ENCODE data around the gene MACROD1.

DNA sequence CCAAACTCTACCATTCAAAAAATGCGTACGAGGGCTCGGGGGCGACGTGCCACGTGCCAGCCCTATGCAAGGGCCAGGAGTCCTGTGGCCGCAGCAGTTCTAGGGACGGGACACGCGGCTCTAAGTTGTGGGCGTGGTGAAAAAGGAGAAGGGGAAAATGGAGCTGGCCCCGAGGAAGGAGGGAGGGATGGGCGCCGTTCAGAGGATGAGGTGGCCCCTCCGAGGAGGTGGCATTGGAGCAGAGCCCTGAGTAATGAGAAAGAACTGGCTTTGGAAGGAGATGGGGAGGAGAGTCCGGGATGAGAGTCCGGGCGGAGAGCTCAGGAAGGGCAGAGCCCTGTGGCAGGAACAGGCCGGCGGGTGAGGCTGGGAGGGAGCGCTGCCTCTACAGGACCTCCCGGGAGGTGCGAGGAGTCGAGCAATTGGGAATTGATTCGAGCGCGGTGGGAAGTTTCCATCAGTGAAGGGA is 158.7 kb downstream of the MACROD1 start:
- TF ChIP-seq GATA1 (IDR thresholded peaks at IDR 0.05; ENCODE audit: low read depth, low read length), result no peak
- no peak for TF ChIP-seq POLR2A (IDR thresholded peaks at IDR 0.05; ENCODE audit: low read length)

Data from erythroblast (primary cell).